Neural cell (in vitro differentiated cells): ENCODE data around the gene KCNJ5.

Source experiments
- CTCF ChIP-seq: fragments of 450-650 bp; IDR thresholded peaks from 2 replicates; pipeline ENCODE4 v1.5.1; 2014; ENCODE audit warnings: antibody characterized with exemption, mild to moderate bottlenecking, moderate library complexity; ENCODE audit not compliant: poor library complexity, severe bottlenecking
- EZH2 ChIP-seq: fragments of 200-600, 300-800 bp; shearing (Covaris generic), sonication (generic); IDR thresholded peaks from 2 replicates; pipeline ENCODE4 v1.6.1; 2014; ENCODE audit warnings: antibody characterized with exemption, low read length, borderline replicate concordance, mild to moderate bottlenecking; ENCODE audit not compliant: insufficient read depth, poor library complexity, severe bottlenecking
- MXI1 ChIP-seq: fragments of 450-650 bp; conservative IDR thresholded peaks from 2 replicates; pipeline ENCODE4 v1.6.1; 2014; ENCODE audit warnings: antibody characterized with exemption, mild to moderate bottlenecking; ENCODE audit not compliant: poor library complexity, severe bottlenecking

DNA sequence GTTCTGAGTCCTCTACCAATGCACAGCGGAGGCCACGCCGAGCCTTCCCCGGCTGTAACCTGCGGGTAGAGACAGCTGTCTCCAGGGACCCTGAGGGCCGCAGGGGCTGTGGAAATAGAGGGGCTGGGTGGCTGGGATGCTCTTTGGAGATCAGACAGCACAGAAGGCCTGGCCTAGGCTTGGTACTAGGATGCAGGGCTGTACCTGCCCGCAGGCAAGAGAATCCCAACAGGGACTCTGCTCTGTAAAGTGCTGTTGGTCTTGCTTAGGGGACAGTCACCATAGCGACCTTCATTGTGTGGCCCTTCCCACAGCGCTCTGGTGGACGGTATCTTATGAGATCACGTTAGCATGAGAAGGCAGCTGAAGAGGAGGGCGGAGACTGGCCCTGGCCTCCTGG is 11.3 kb upstream of the KCNJ5 start:
- TF ChIP-seq CTCF (no peak), MXI1 (no peak), EZH2 (no peak)
